H54 (cell line): ENCODE measurements around the gene NOP53.
"Not testable (repeated sequence)": the region's sequence is repeated elsewhere in the genome, so short reads cannot be mapped to it uniquely, and the experiment has no call there.

Experiments
- DNase-seq: peaks from one replicate; pipeline ENCODE4 v3.0.0; 2011; ENCODE audit warnings: low spot score, mixed read lengths; ENCODE audit not compliant: insufficient read length
- FAIRE-seq: peaks from 3 replicates; lab custom pipeline; 2011; peaks lifted over from hg19 to GRCh38; lab: Jason Lieb, UNC
- POLR2A ChIP-seq: IDR thresholded peaks from 2 replicates; pipeline ENCODE4 v1.6.1; 2011; ENCODE audit warnings: low read depth, mild to moderate bottlenecking, low read length

NOP53 gene

GRCh38 chr19:47765523-47766358 is 20.4 kb downstream of the NOP53 start:
- FAIRE-seq (no peak), DNase-seq (no peak)
- no peak for TF ChIP-seq POLR2A

- TF ChIP-seq POLR2A: no peak
- FAIRE-seq: no peak
- DNase-seq: no peak
Measured at GRCh38 chr19:47766359-47766620, 20.9 kb downstream of the NOP53 start.

GRCh38 chr19:47766670-47767069 is 21.3 kb downstream of the NOP53 start:
- no peak for TF ChIP-seq POLR2A
- DNase-seq (no peak), FAIRE-seq (no peak)

- no peak for TF ChIP-seq POLR2A
- no peak for FAIRE-seq
Measured at GRCh38 chr19:47767349-47767748, 22.0 kb downstream of the NOP53 start.

GRCh38 chr19:47768604-47769003 is 23.3 kb downstream of the NOP53 start:
- FAIRE-seq (no peak), DNase-seq (no peak)
- TF ChIP-seq POLR2A: no peak

More at GRCh38 chr19:47767349-47767748, 22.0 kb downstream of the NOP53 start:
- DNase-seq: no peak

GRCh38 chr19:47769534-47769933 is 24.2 kb downstream of the NOP53 start:
- TF ChIP-seq POLR2A: no peak
- FAIRE-seq (no peak), DNase-seq (no peak)

GRCh38 chr19:47771291-47771690 is 25.9 kb downstream of the NOP53 start:
- DNase-seq, FAIRE-seq: not testable (repeated sequence)

- DNase-seq: no peak
- TF ChIP-seq POLR2A: no peak
- FAIRE-seq: no peak
Measured at GRCh38 chr19:47776568-47776967, 31.2 kb downstream of the NOP53 start.

GRCh38 chr19:47777245-47778048 is 32.1 kb downstream of the NOP53 start:
- not testable (repeated sequence) for FAIRE-seq

GRCh38 chr19:47778049-47778953 is 33.0 kb downstream of the NOP53 start, which contains the start of gene SELENOW:
Gene SELENOW, plus strand, starts transcription at chr19:47778703. Its CDS starts 83 bp downstream, at chr19:47778786.
- peak; percentile 94 for TF ChIP-seq POLR2A
- peak; percentile 80 for DNase-seq
- FAIRE-seq: no peak

More at GRCh38 chr19:47777245-47778048, 32.1 kb downstream of the NOP53 start:
- not testable (repeated sequence) for DNase-seq

- no peak for FAIRE-seq
- DNase-seq: no peak
- TF ChIP-seq POLR2A: no peak
Measured at GRCh38 chr19:47778954-47779351, 33.6 kb downstream of the NOP53 start.

- FAIRE-seq: no peak
- DNase-seq: no peak
- no peak for TF ChIP-seq POLR2A
Measured at GRCh38 chr19:47779524-47780214, 34.3 kb downstream of the NOP53 start.

GRCh38 chr19:47780215-47780551 is 34.8 kb downstream of the NOP53 start:
- no peak for TF ChIP-seq POLR2A
- no peak for FAIRE-seq
- DNase-seq: no peak
